ENCODE results near the gene SMIM38. TPM values are rescaled to one million over a fixed set of nuclear protein-coding genes. Genes with fewer than 3 reads are reported as not detected.

The SMIM38 gene
- total and polyA plus RNA-seq, 2 donors (not counting 1 experiment from before 2014, with no cell fraction given): 1.2 to 1.6 TPM

GRCh38 chr11:69180226-69180625 is 24.5 kb downstream of the SMIM38 start:
- DNase-seq: no peak
- CTCF ChIA-PET: no interaction called here
- Histone ChIP-seq H3K36me3 (replicated peaks in 1 of 2; ENCODE audit: control extremely low read depth in 1 of 2, control insufficient read depth in 1 of 2, extremely low read depth in 1 of 2, insufficient read depth in 2 of 2, low read length in 1 of 2) (no peaks in the 10 kb centered on the region), H3K79me2 (ENCODE audit: control insufficient read depth, insufficient read depth, low read length) (no peaks in the 10 kb centered on the region), H3K4me2 (replicated peaks; ENCODE audit: low read depth, low read length, poor library complexity, severe bottlenecking) (no peak overlapping the region), H3K4me1 (ENCODE audit: control insufficient read depth in 2 of 2, insufficient read depth in 2 of 2, low read length in 2 of 2) (no peaks in the 10 kb centered on the region), H3K27ac (ENCODE audit: low read length in 2 of 2) (no peak overlapping the region), H2AFZ (ENCODE audit: insufficient read depth, low read depth, low read length, poor library complexity, severe bottlenecking) (no peak overlapping the region), H3K27me3 (replicated peaks in 1 of 4; ENCODE audit: control extremely low read depth in 1 of 4, control insufficient read depth in 3 of 4, insufficient read depth in 4 of 4, low read length in 3 of 4) (peaks cover 0 to 8% (median 0%) of the 10 kb centered on the region in 4 experiments), H3K9ac (ENCODE audit: low read length) (no peak overlapping the region), H3K4me3 (ENCODE audit: control extremely low read depth in 1 of 5, extremely low read depth in 1 of 5, insufficient read depth in 1 of 5, low read depth in 2 of 5, low read length in 4 of 5) (no peak overlapping the region), H3K9me3 (ENCODE audit: control extremely low read depth in 1 of 3, control insufficient read depth in 2 of 3, insufficient read depth in 1 of 3, low read length in 2 of 3) (peaks cover 0 to 10% (median 3%) of the 10 kb centered on the region in 3 donors), H4K20me1 (ENCODE audit: control insufficient read depth, insufficient read depth, low read length, poor library complexity, severe bottlenecking) (no peaks in the 10 kb centered on the region)
- WGBS (ENCODE audit: insufficient coverage): 61% methylated on average over 8 of the region's 9 CpGs
- POLR2A ChIA-PET: no interaction called here
- peaks cover 14% of the 10 kb centered on the region for H3K27me3 Mint-ChIP-seq
- no peak overlapping the region for H3K27ac Mint-ChIP-seq
- ATAC-seq (ENCODE audit: low read depth): no peak
- TF ChIP-seq EZH2 (IDR thresholded peaks at IDR 0.05; ENCODE audit: borderline replicate concordance, insufficient read depth, low read depth, low read length, poor library complexity, severe bottlenecking) (no peak), CTCF (IDR thresholded peaks at IDR 0.05) (no peak)
- no peak overlapping the region for H3K4me3 Mint-ChIP-seq
- intact Hi-C loops (cut with micrococcal nuclease): no loop called here
- no peaks in the 10 kb centered on the region for H3K4me1 Mint-ChIP-seq
- H3K9me3 Mint-ChIP-seq (ENCODE audit: insufficient read depth): peaks cover 5% of the 10 kb centered on the region

GRCh38 chr11:69180726-69181125 is 25.0 kb downstream of the SMIM38 start:
- H3K27ac ChIP-seq (ENCODE audit: low read length in 2 of 2): no peak overlapping the region
- H3K9ac ChIP-seq (ENCODE audit: low read length): no peak overlapping the region
- no peak for DNase-seq
- TF ChIP-seq CTCF (IDR thresholded peaks at IDR 0.05) (no peak), EZH2 (IDR thresholded peaks at IDR 0.05; ENCODE audit: borderline replicate concordance, insufficient read depth, low read depth, low read length, poor library complexity, severe bottlenecking) (no peak)
- H3K9me3 ChIP-seq (ENCODE audit: control extremely low read depth in 1 of 3, control insufficient read depth in 2 of 3, insufficient read depth in 1 of 3, low read length in 2 of 3): peaks cover 0 to 7% (median 2%) of the 10 kb centered on the region in 3 donors
- H3K79me2 ChIP-seq (ENCODE audit: control insufficient read depth, insufficient read depth, low read length): no peaks in the 10 kb centered on the region
- no peaks in the 10 kb centered on the region for H3K4me1 ChIP-seq (ENCODE audit: control insufficient read depth in 2 of 2, insufficient read depth in 2 of 2, low read length in 2 of 2)
- ATAC-seq (ENCODE audit: low read depth): no peak
- peaks cover 14% of the 10 kb centered on the region for H3K27me3 Mint-ChIP-seq
- ChIA-PET CTCF (no interaction called here), POLR2A (no interaction called here)
- H3K4me1 Mint-ChIP-seq: no peaks in the 10 kb centered on the region
- H4K20me1 ChIP-seq (ENCODE audit: control insufficient read depth, insufficient read depth, low read length, poor library complexity, severe bottlenecking): no peaks in the 10 kb centered on the region
- peaks cover under 1% of the 10 kb centered on the region for H3K9me3 Mint-ChIP-seq (ENCODE audit: insufficient read depth)
- H3K4me3 ChIP-seq (ENCODE audit: control extremely low read depth in 1 of 5, extremely low read depth in 1 of 5, insufficient read depth in 1 of 5, low read depth in 2 of 5, low read length in 4 of 5): no peak overlapping the region
- H3K27me3 ChIP-seq (replicated peaks in 1 of 4; ENCODE audit: control extremely low read depth in 1 of 4, control insufficient read depth in 3 of 4, insufficient read depth in 4 of 4, low read length in 3 of 4): peaks cover 0 to 8% (median 0%) of the 10 kb centered on the region in 4 experiments
- intact Hi-C loops (cut with micrococcal nuclease): no loop called here
- no peak overlapping the region for H2AFZ ChIP-seq (ENCODE audit: insufficient read depth, low read depth, low read length, poor library complexity, severe bottlenecking)
- H3K27ac Mint-ChIP-seq: no peak overlapping the region
- WGBS (ENCODE audit: insufficient coverage): 53% methylated on average over 3 of the region's 3 CpGs
- no peak overlapping the region for H3K4me2 ChIP-seq (replicated peaks; ENCODE audit: low read depth, low read length, poor library complexity, severe bottlenecking)
- H3K4me3 Mint-ChIP-seq: no peak overlapping the region
- H3K36me3 ChIP-seq (replicated peaks in 1 of 2; ENCODE audit: control extremely low read depth in 1 of 2, control insufficient read depth in 1 of 2, extremely low read depth in 1 of 2, insufficient read depth in 2 of 2, low read length in 1 of 2): no peaks in the 10 kb centered on the region

Data from B cell (primary cell).